Measurements from ENCODE around the gene PIM3. TPM values are rescaled to one million over a fixed set of nuclear protein-coding genes. Genes with fewer than 3 reads are reported as not detected.
A peak's percentile ranks its signal among the peaks of the same experiment; 100 is the strongest.

The PIM3 gene
- total and polyA plus RNA-seq, 10 of the 15 experiments (the other 5 are each of a cell fraction or from before 2014, with no cell fraction given): 0.31 to 60.8 (median 12.4) TPM

GRCh38 chr22:49933236-49934159, 27.1 kb upstream of the PIM3 start:
- intact Hi-C loops (cut with micrococcal nuclease; ENCODE audit: unreplicated experiment) (loop anchor here (5.0 to 10.0 kb wide), 2 partner anchors 84 to 261 kb away; no protein-coding TSS in a partner anchor), in situ Hi-C loops (cut with MboI) (loop anchor here (5.0 kb wide), 2 partner anchors 99 to 274 kb away; no protein-coding TSS in a partner anchor)
- POLR2A ChIA-PET: interaction anchor here (1.2 to 1.4 kb wide), 5 partner anchors 10 to 97 kb away, joined by 3 to 5 read pairs (median 3); no protein-coding TSS in a partner anchor
- no peaks in the 10 kb centered on the region for H4K20me1 ChIP-seq (ENCODE audit: control insufficient read depth, insufficient read depth)
- WGBS (ENCODE audit: insufficient coverage, insufficient replicate concordance, low lambda C conversion rate, missing lambda C conversion rate): 37% methylated on average over 27 of the region's 27 CpGs
- peaks cover 60% of the 10 kb centered on the region for H3K4me1 ChIP-seq (ENCODE audit: control insufficient read depth, insufficient read depth, low read length)
- no peaks in the 10 kb centered on the region for H3K36me3 ChIP-seq (ENCODE audit: control insufficient read depth in 2 of 2, insufficient read depth in 2 of 2, low read length in 1 of 2)
- peak overlapping the region; percentile 97 for H3K4me2 ChIP-seq (ENCODE audit: control insufficient read depth, insufficient read depth)
- H3K27ac ChIP-seq (ENCODE audit: control insufficient read depth, insufficient read depth): peak overlapping the region; percentile 27; the same call in 1 of the 2 replicates
- RAD21 ChIA-PET (ENCODE audit: unreplicated experiment): interaction anchor here (0.9 to 4.7 kb wide), 4 partner anchors 33 to 97 kb away, joined by 3 to 81 read pairs (median 5); no protein-coding TSS in a partner anchor
- no peaks in the 10 kb centered on the region for H3K9me3 ChIP-seq (replicated peaks; ENCODE audit: control insufficient read depth, insufficient read depth, low read length)
- DNase-seq (ENCODE audit: low read depth, low spot score): no peak
- no peak for FAIRE-seq
- CTCF ChIA-PET: interaction anchor here (0.6 to 2.3 kb wide), 7 partner anchors 9 to 304 kb away, joined by 3 to 14 read pairs (median 3); no protein-coding TSS in a partner anchor
- SMC1A ChIA-PET (ENCODE audit: uncharacterized antibody, unreplicated experiment): interaction anchor here (0.9 to 4.1 kb wide), 6 partner anchors 29 to 98 kb away, joined by 3 to 30 read pairs (median 4); no protein-coding TSS in a partner anchor
- no peak overlapping the region for H2AFZ ChIP-seq (ENCODE audit: control insufficient read depth, low read depth, low read length)
- H3K9ac ChIP-seq (ENCODE audit: control insufficient read depth, insufficient read depth, low read length): peak overlapping the region; percentile 93; the same call in 1 of the 2 replicates
- BruUV-seq (replicated peaks): TSS peak; percentile 77
- TF ChIP-seq EZH2 (IDR thresholded peaks at IDR 0.05; ENCODE audit: borderline replicate concordance, control insufficient read depth, low read depth, low read length) (no peak), USF1 (IDR thresholded peaks at IDR 0.05; ENCODE audit: borderline replicate concordance, extremely low read length, insufficient read depth, low read depth, low read length) (peak; percentile 42)
- 0 out of 2 replicates have a peak overlapping the region, but pooled peaks have one; percentile 85 for H3K4me3 ChIP-seq
- no peaks in the 10 kb centered on the region for H3K27me3 ChIP-seq (replicated peaks in 1 of 2; ENCODE audit: control insufficient read depth in 2 of 2, insufficient read depth in 2 of 2, low read length in 1 of 2)
- H3K79me2 ChIP-seq (ENCODE audit: control insufficient read depth, insufficient read depth, low read length): peaks cover 7% of the 10 kb centered on the region
- ATAC-seq: no peak
